CD4-positive, alpha-beta T cell (primary cell): Measurements from ENCODE around the gene IGSF8. TPM values are rescaled to one million over a fixed set of nuclear protein-coding genes. Genes with fewer than 3 reads are reported as not detected.
"Not testable (repeated sequence)": the region's sequence is repeated elsewhere in the genome, so short reads cannot be mapped to it uniquely, and the experiment has no call there.

Experiments
- ATAC-seq: fragments of 200-7000 bp; cut with Tn5 transposase; one replicate; pipeline ENCODE4 v1.10.0; 2022; ENCODE audit warnings: mild to moderate bottlenecking; ENCODE audit not compliant: poor library complexity
- CTCF ChIA-PET: fragments of 350-600 bp; sonication (Branson Sonifier 250); formaldehyde crosslinking; loops from one replicate; lab custom pipeline; 2021; ENCODE audit warnings: antibody characterized with exemption, inconsistent platforms; lab: Charles Lee
- POLR2A ChIA-PET: fragments of 350-600 bp; sonication (Branson Sonifier 250); formaldehyde crosslinking; loops from one replicate; lab custom pipeline; 2021; ENCODE audit warnings: antibody characterized with exemption, inconsistent platforms; lab: Charles Lee
- DNase-seq, 14 experiments: peaks; one replicate each; pipeline ENCODE4 v3.0.0-alpha.2; 2013 to 2020; ENCODE audit warnings: mixed read lengths in 2 of 14
- H3K27ac ChIP-seq, 2 donors: one replicate each; pipeline versions ENCODE4 v1.5.1 to v1.7.0; 2013; ENCODE audit warnings: low read length in 2 of 2, low read depth in 1 of 2, mild to moderate bottlenecking in 1 of 2
- H3K27me3 ChIP-seq, 2 experiments: 1 replicate in 1 of 2; 2 replicates in 1 of 2; pipeline versions ENCODE4 v1.6.1 to v1.7.0; 2013; ENCODE audit warnings: low read length in 2 of 2, control low read depth in 1 of 2, mild to moderate bottlenecking in 1 of 2, moderate library complexity in 1 of 2; ENCODE audit not compliant: insufficient read depth in 2 of 2, control insufficient read depth in 1 of 2
- H3K36me3 ChIP-seq: one replicate; pipeline ENCODE4 v1.6.1; 2013; ENCODE audit warnings: low read length, control low read depth; ENCODE audit not compliant: insufficient read depth
- H3K4me1 ChIP-seq: one replicate; pipeline ENCODE4 v1.6.1; 2013; ENCODE audit warnings: low read length, control low read depth; ENCODE audit not compliant: insufficient read depth
- H3K4me3 ChIP-seq: one replicate; pipeline ENCODE4 v1.5.1; 2013; ENCODE audit warnings: mild to moderate bottlenecking, low read length, moderate library complexity
- H3K9me3 ChIP-seq, 2 experiments: 1 replicate in 1 of 2; 2 replicates in 1 of 2; pipeline versions ENCODE4 v1.6.1 to v1.7.0; 2013; ENCODE audit warnings: low read length in 2 of 2, mild to moderate bottlenecking in 2 of 2, control low read depth in 1 of 2, moderate library complexity in 1 of 2; ENCODE audit not compliant: control insufficient read depth in 1 of 2, insufficient read depth in 1 of 2
- H3K27ac Mint-ChIP-seq: one replicate; pipeline ENCODE4 v1.8.0; 2020; ENCODE audit warnings: mixed read lengths
- H3K27me3 Mint-ChIP-seq: one replicate; pipeline ENCODE4 v1.8.0; 2021; ENCODE audit warnings: mixed read lengths
- H3K36me3 Mint-ChIP-seq: one replicate; pipeline ENCODE4 v1.8.0; 2021; ENCODE audit warnings: low read depth, mixed read lengths
- H3K4me1 Mint-ChIP-seq: one replicate; pipeline ENCODE4 v1.8.0; 2021; ENCODE audit warnings: low read depth, mixed read lengths
- H3K4me3 Mint-ChIP-seq: one replicate; pipeline ENCODE4 v1.8.0; 2020; ENCODE audit warnings: mild to moderate bottlenecking, mixed read lengths
- H3K9me3 Mint-ChIP-seq: one replicate; pipeline ENCODE4 v1.8.0; 2020; ENCODE audit warnings: mixed read lengths
- CTCF ChIP-seq: fragments of 200-600 bp; IDR thresholded peaks from one replicate; pipeline ENCODE4 v1.8.0; 2022; ENCODE audit warnings: antibody characterized with exemption, mild to moderate bottlenecking
- intact Hi-C, 2 experiments: fragments of 100-400 bp; cut with DNase I in 1 of 2; cut with micrococcal nuclease in 1 of 2; formaldehyde crosslinking; loops; one replicate each; pipeline versions ENCODE4 v1.15.1 to v1.9.0; 2023 to 2025; cut with DNase I, micrococcal nuclease
- total RNA-seq, 174 experiments: library from RNA in 2 of 174; stranded (reverse) in 2 of 174; gene quantifications; one replicate each; pipeline ENCODE4 v1.2.3 and lab custom pipeline; 2021 to 2026

The IGSF8 gene
- total RNA-seq, 2 experiments from 2014 or later = 33.1 to 33.7 TPM

- no peak overlapping the region for H3K4me3 Mint-ChIP-seq
- Histone ChIP-seq H3K9me3 (no peaks in the 10 kb centered on the region), H3K36me3 (no peaks in the 10 kb centered on the region), H3K27me3 (peaks cover 0 to 5% of the 10 kb centered on the region in 2 experiments), H3K4me3 (no peak overlapping the region), H3K27ac (no peak overlapping the region), H3K4me1 (no peaks in the 10 kb centered on the region)
- no peak for DNase-seq
- ChIA-PET CTCF (no interaction called here), POLR2A (no interaction called here)
- no peak overlapping the region for H3K27ac Mint-ChIP-seq
- no peaks in the 10 kb centered on the region for H3K36me3 Mint-ChIP-seq
- no peak for ATAC-seq
- peaks cover 25% of the 10 kb centered on the region for H3K27me3 Mint-ChIP-seq
- H3K9me3 Mint-ChIP-seq = no peaks in the 10 kb centered on the region
- intact Hi-C loops = no loop called here
- TF ChIP-seq CTCF = no peak
- no peaks in the 10 kb centered on the region for H3K4me1 Mint-ChIP-seq
These were observed 29.6 kb upstream of the IGSF8 start for GRCh38 chr1:160127865-160128523.

GRCh38 chr1:160127381-160127780 lies 29.0 kb upstream of the IGSF8 start:
- intact Hi-C loops = no loop called here
- H3K4me3 ChIP-seq = no peak overlapping the region
- no peak for ATAC-seq
- POLR2A ChIA-PET = no interaction called here
- H3K36me3 ChIP-seq = no peaks in the 10 kb centered on the region
- H3K27ac ChIP-seq = no peak overlapping the region
- Mint-ChIP-seq H3K4me3 (no peak overlapping the region), H3K36me3 (no peaks in the 10 kb centered on the region), H3K4me1 (no peaks in the 10 kb centered on the region), H3K27ac (no peak overlapping the region), H3K9me3 (no peaks in the 10 kb centered on the region), H3K27me3 (peaks cover 19% of the 10 kb centered on the region)
- CTCF ChIA-PET = no interaction called here
- H3K4me1 ChIP-seq = no peaks in the 10 kb centered on the region
- no peak for DNase-seq
- H3K27me3 ChIP-seq = peaks cover 0 to 5% of the 10 kb centered on the region in 2 experiments
- H3K9me3 ChIP-seq = no peaks in the 10 kb centered on the region
- no peak for TF ChIP-seq CTCF

DNA sequence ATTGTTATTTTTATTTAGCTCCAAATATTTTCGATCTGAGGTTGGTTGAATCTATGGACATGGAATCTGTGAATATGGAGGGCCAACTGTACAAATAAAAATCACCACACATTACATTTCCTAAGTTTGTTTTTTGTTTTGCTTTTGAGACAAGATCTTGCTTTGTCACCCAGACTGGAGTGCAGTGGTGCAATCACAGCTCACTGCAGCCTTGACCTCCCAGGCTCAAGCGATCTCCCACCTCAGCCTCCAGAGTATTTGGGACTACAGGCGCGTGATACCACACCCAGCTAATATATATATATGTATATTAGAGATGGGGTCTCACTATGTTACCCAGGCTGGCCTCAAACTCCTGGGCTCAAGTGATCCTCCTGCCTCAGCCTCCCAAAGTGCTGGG lies 27.9 kb upstream of the IGSF8 start:
- intact Hi-C loops, H3K9me3 ChIP-seq, H3K36me3 ChIP-seq, POLR2A ChIA-PET, H3K27me3 ChIP-seq, H3K9me3 Mint-ChIP-seq, ATAC-seq, H3K4me3 ChIP-seq, H3K36me3 Mint-ChIP-seq, CTCF ChIA-PET, DNase-seq, H3K27ac ChIP-seq, H3K4me3 Mint-ChIP-seq, H3K4me1 ChIP-seq, H3K4me1 Mint-ChIP-seq, H3K27ac Mint-ChIP-seq: not testable (repeated sequence)
- peaks cover 13% of the 10 kb centered on the region for H3K27me3 Mint-ChIP-seq

DNA sequence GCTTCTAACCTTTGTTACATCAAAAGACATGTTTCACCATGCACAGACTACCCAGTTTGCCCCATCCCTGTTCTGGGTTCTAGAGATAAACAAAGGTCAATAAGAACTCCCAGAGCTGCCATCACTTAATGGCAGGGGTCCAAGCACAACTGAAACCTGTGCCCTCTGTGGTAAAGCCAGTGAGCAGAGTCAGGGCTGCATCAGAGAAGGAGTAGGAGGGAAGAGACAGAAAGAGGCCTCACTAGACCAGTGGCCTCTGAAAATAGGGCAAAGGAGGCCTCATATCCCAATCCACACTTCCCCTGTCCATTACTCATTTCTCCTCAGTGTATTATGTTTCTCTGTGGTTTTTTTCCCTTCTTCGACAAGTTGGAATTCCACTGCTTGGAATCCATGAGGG lies 27.3 kb upstream of the IGSF8 start:
- H3K4me1 Mint-ChIP-seq = no peaks in the 10 kb centered on the region
- H3K9me3 Mint-ChIP-seq = no peaks in the 10 kb centered on the region
- Histone ChIP-seq H3K27me3 (peaks cover 0 to 5% of the 10 kb centered on the region in 2 experiments), H3K4me1 (no peaks in the 10 kb centered on the region), H3K36me3 (no peaks in the 10 kb centered on the region), H3K27ac (no peak overlapping the region), H3K4me3 (no peak overlapping the region), H3K9me3 (no peaks in the 10 kb centered on the region)
- ChIA-PET POLR2A (no interaction called here), CTCF (no interaction called here)
- peaks cover 8% of the 10 kb centered on the region for H3K27me3 Mint-ChIP-seq
- H3K27ac Mint-ChIP-seq = no peak overlapping the region
- intact Hi-C loops = no loop called here
- H3K36me3 Mint-ChIP-seq = no peaks in the 10 kb centered on the region
- DNase-seq (no peak), ATAC-seq (no peak)
- TF ChIP-seq CTCF = no peak
- H3K4me3 Mint-ChIP-seq = no peak overlapping the region
